ENCODE measurements around the gene CLPTM1L. TPM values are rescaled to one million over a fixed set of nuclear protein-coding genes. Genes with fewer than 3 reads are reported as not detected.
"Not testable (repeated sequence)": the region's sequence is repeated elsewhere in the genome, so short reads cannot be mapped to it uniquely, and the experiment has no call there.

The CLPTM1L gene
- total RNA-seq, 1 donor: 108 TPM

- H3K4me3 ChIP-seq (ENCODE audit: low read depth, low read length): no peak overlapping the region
- no peak for DNase-seq (ENCODE audit: low read depth)
- TF ChIP-seq CTCF (IDR thresholded peaks at IDR 0.05; ENCODE audit: insufficient read depth, low read length): no peak
These were observed 68.0 kb downstream of the CLPTM1L start for GRCh38 chr5:1276930-1277329.

GRCh38 chr5:1275397-1276391 lies 69.2 kb downstream of the CLPTM1L start:
- not testable (repeated sequence) for H3K4me3 ChIP-seq (ENCODE audit: low read depth, low read length)

GRCh38 chr5:1274471-1274870 lies 70.4 kb downstream of the CLPTM1L start:
- no peak for TF ChIP-seq CTCF (IDR thresholded peaks at IDR 0.05; ENCODE audit: insufficient read depth, low read length)
- no peak overlapping the region for H3K4me3 ChIP-seq (ENCODE audit: low read depth, low read length)
- no peak for DNase-seq (ENCODE audit: low read depth)

More at GRCh38 chr5:1275397-1276391, 69.2 kb downstream of the CLPTM1L start:
- DNase-seq (ENCODE audit: low read depth): not testable (repeated sequence)

GRCh38 chr5:1273745-1274144 lies 71.2 kb downstream of the CLPTM1L start:
- H3K4me3 ChIP-seq (ENCODE audit: low read depth, low read length): no peak overlapping the region
- no peak for DNase-seq (ENCODE audit: low read depth)
- TF ChIP-seq CTCF (IDR thresholded peaks at IDR 0.05; ENCODE audit: insufficient read depth, low read length): no peak

GRCh38 chr5:1272201-1272600 lies 72.7 kb downstream of the CLPTM1L start:
- H3K4me3 ChIP-seq (ENCODE audit: low read depth, low read length): no peak overlapping the region
- TF ChIP-seq CTCF (IDR thresholded peaks at IDR 0.05; ENCODE audit: insufficient read depth, low read length): no peak
- DNase-seq (ENCODE audit: low read depth): no peak

GRCh38 chr5:1270933-1271914 lies 73.7 kb downstream of the CLPTM1L start:
- no peak overlapping the region for H3K4me3 ChIP-seq (ENCODE audit: low read depth, low read length)
- no peak for DNase-seq (ENCODE audit: low read depth)
- TF ChIP-seq CTCF (IDR thresholded peaks at IDR 0.05; ENCODE audit: insufficient read depth, low read length): no peak

- H3K4me3 ChIP-seq (ENCODE audit: low read depth, low read length): no peak overlapping the region
- DNase-seq (ENCODE audit: low read depth): no peak
- no peak for TF ChIP-seq CTCF (IDR thresholded peaks at IDR 0.05; ENCODE audit: insufficient read depth, low read length)
These were observed 74.5 kb downstream of the CLPTM1L start for GRCh38 chr5:1270426-1270825.
